ENCODE results near the gene GALNT14.

The GALNT14 gene

DNA sequence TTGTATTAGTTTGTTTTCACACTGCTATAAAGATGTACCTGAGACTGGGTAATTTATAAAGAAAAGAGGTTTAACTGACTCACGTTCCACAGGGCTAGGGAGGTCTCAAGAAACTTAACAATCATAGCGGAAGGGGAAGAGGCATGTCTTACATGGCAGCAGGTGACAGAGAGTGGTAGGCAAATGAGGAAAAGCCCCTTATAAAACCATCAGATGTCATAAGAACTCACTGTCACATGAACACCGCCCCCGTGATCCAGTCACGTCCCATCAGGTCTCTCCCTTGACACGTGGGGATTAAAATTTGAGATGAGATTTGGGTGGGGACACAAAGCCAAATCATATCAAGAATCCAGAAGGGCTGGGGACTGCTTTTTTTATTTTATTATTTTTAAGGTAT lies 120.0 kb downstream of the GALNT14 start:
- in situ Hi-C loops (cut with MboI; ENCODE audit: low sequenced_read_pairs) = no loop called here

- in situ Hi-C loops (cut with MboI; ENCODE audit: low sequenced_read_pairs) = no loop called here
Observed at GRCh38 chr2:31016648-31017047, 121.6 kb downstream of the GALNT14 start.

- in situ Hi-C loops (cut with MboI; ENCODE audit: low sequenced_read_pairs) = no loop called here
Observed at GRCh38 chr2:31014516-31014915, 123.7 kb downstream of the GALNT14 start.

- in situ Hi-C loops (cut with MboI; ENCODE audit: low sequenced_read_pairs) = no loop called here
Observed at GRCh38 chr2:31013301-31013700, 124.9 kb downstream of the GALNT14 start.

GRCh38 chr2:31012406-31012805 lies 125.8 kb downstream of the GALNT14 start:
- in situ Hi-C loops (cut with MboI; ENCODE audit: low sequenced_read_pairs) = no loop called here

- in situ Hi-C loops (cut with MboI; ENCODE audit: low sequenced_read_pairs) = no loop called here
Observed at GRCh38 chr2:31011587-31011986, 126.7 kb downstream of the GALNT14 start.

- in situ Hi-C loops (cut with MboI; ENCODE audit: low sequenced_read_pairs) = no loop called here
Observed at GRCh38 chr2:31008561-31009114, 129.6 kb downstream of the GALNT14 start.

DNA sequence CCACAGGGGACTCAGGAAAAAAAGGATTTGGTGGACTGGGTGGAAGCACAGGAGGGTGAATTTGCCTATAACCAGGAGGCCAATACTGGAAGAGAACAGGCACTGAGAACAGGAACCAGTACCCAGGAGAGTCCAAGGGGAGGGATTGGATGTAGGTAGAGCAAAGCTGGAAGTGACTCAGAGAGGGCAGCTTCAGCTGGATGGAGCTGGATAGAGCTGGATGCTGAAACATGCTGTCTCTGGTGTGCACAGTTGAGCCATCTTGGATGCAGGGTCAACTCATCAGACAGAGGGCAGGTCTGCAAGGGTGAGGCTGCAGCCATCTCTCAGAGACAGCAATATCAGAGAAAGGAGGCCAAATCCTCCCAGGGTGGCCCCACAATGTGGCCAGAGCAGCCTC lies 134.0 kb downstream of the GALNT14 start:
- in situ Hi-C loops (cut with MboI; ENCODE audit: low sequenced_read_pairs) = no loop called here

DNA sequence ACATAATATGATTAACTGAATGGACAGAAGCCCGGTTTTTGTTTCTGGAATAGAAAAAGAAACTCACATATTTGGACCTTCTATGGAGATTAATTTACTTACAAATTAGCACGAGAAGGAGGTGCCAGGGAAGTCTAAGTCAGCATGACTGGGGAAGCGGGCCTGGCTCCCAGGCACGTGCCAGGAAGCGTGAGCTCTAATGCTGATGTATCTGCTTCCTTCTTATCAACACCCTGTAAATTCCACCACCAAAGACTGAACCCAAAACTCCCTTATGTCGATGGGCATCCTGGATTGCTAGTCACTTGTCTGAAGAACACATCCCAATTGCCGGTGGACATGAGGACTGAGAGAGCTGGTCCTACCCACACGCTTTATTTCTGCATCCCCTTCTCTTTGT lies 134.5 kb downstream of the GALNT14 start:
- in situ Hi-C loops (cut with MboI; ENCODE audit: low sequenced_read_pairs) = no loop called here

GRCh38 chr2:31002537-31003150 lies 135.6 kb downstream of the GALNT14 start:
- in situ Hi-C loops (cut with MboI; ENCODE audit: low sequenced_read_pairs) = no loop called here

DNA sequence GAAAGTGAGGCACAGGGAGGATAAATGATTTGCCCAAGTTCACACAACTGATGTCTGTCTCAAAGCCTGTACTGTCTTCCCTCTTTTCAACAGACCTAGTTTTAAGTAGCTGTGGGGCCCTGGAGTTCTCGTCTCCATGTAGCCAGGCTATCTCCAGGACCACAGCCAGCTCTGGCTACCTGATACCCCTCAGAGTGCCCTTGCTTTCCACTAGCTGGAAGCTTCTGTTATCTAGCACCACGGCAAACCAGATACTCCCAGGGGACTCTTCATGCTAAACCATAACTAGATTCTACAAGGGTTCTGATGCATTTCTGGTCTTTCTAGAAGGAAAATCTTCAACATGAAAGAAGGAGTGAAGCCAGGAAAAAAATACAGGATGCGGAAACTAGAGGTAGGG lies 137.3 kb downstream of the GALNT14 start:
- in situ Hi-C loops (cut with MboI; ENCODE audit: low sequenced_read_pairs) = no loop called here

GRCh38 chr2:30998672-30999071 lies 139.6 kb downstream of the GALNT14 start:
- in situ Hi-C loops (cut with MboI; ENCODE audit: low sequenced_read_pairs) = no loop called here

DNA sequence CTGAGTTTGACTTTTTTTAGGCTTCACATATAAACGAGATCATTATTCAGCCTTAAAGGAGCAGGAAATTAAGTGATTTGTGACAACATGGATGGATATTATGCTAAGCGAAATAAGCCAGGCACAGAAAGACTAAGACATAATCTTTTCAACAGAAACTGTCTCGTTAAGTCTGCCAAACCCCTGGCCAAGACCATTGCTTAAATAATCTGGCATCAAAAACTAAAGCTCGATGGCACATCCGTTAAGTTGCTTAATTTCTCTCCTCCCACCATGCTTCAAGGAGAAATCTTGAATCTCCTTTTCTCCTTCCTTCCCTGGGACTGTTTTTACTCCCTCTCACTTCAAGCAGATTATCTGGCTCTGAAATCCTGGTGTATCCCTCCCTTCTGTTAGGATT lies 140.3 kb downstream of the GALNT14 start:
- in situ Hi-C loops (cut with MboI; ENCODE audit: low sequenced_read_pairs) = no loop called here

DNA sequence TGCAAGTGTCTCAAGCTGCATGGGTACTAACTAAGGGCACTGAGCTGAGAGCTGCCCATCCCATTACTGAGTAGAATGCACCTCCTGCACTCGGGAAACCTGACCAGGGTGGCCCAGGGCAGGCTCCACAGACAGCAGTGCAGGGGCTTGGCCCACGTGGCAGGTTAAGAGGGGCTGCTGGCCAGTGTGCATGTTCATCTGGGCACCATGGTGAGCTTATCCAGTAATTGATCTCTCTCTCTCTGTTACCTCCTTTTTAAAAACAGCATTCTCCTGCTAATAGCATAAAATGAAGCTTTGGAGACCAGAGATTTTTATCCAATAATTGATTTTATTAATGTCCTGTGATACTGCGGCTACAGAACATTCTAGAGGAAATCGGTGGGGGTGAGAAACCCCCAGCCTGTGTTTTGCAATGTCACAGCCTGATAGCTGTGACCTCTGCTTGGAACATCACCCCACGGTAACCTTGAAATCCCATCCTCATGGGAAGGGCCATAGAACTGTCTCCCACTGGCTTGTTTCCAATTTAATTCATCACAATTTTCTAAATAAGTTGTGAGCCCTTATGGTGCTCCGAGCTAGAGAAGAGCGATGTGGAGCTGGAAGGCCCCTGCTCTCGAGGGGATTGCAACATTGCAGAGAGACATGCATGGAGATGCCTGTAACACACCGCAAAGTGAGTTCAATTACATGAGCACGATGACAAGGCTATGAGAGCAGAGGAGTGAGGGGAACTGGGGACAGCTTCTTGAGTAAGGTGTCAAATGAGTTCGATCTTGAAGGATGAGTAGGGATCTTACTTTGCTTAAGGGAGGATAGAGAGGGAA lies 143.8 kb downstream of the GALNT14 start:
- in situ Hi-C loops (cut with MboI; ENCODE audit: low sequenced_read_pairs) = no loop called here

DNA sequence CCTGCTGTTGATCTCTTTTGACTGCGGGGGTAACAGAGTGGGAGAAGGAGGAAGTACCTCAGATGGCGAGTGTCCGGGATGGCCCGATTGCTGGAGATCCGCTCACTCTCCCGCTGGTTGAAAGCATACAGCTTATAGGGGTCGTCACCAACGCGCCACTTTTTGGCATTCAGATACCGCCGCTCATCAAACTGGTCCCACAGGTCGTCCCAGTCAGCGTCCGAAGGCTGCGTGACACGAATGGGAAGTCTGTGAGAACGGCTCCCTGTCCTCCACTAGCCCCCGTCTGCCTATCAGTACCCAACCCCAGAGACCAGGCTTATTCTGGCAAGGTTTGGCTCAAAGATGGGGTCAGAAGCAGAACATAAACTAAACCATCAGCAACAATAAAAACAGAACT lies 145.5 kb downstream of the GALNT14 start:
- in situ Hi-C loops (cut with MboI; ENCODE audit: low sequenced_read_pairs) = no loop called here

- in situ Hi-C loops (cut with MboI; ENCODE audit: low sequenced_read_pairs) = no loop called here
Observed at GRCh38 chr2:30990671-30991070, 147.6 kb downstream of the GALNT14 start.

DNA sequence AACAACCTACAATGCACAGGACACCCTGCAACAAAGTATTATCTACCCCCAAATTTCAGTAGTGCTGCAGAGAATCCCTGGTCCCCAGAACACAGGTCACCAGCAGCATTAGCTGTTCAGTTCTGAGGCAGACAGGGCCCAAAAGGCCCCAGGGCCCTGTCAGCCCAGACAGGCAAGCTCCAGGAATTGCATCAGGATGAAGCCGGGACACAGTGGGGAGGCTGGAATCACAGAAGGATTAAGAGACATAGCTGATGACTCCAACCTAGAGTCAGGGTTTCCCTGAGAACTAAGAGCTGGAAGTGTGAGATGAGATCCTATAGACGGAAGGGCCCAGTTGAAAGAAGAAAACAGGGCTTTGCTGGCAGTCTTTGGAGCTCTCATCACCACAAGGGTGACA lies 148.1 kb downstream of the GALNT14 start:
- in situ Hi-C loops (cut with MboI; ENCODE audit: low sequenced_read_pairs) = no loop called here

- in situ Hi-C loops (cut with MboI; ENCODE audit: low sequenced_read_pairs) = no loop called here
Observed at GRCh38 chr2:30989746-30990145, 148.5 kb downstream of the GALNT14 start.

GRCh38 chr2:30987566-30987965 lies 150.7 kb downstream of the GALNT14 start:
- in situ Hi-C loops (cut with MboI; ENCODE audit: low sequenced_read_pairs) = no loop called here

DNA sequence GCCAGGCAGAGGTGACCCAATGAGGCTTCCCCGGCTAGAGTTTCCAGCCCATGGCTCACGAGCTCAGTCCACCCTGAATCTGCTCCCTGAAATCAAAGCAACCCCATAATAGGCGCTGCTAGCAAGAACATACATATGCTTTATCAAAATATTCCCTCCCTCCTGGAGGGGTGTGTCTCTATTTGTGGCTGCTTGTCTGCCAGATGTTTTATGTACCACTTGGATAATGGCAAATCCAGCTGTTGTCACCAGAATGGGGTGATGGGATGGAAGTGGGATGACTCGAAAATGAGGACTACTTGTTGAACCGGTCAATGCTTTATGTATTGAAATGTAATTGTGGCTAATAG lies 152.0 kb downstream of the GALNT14 start:
- in situ Hi-C loops (cut with MboI; ENCODE audit: low sequenced_read_pairs) = no loop called here

DNA sequence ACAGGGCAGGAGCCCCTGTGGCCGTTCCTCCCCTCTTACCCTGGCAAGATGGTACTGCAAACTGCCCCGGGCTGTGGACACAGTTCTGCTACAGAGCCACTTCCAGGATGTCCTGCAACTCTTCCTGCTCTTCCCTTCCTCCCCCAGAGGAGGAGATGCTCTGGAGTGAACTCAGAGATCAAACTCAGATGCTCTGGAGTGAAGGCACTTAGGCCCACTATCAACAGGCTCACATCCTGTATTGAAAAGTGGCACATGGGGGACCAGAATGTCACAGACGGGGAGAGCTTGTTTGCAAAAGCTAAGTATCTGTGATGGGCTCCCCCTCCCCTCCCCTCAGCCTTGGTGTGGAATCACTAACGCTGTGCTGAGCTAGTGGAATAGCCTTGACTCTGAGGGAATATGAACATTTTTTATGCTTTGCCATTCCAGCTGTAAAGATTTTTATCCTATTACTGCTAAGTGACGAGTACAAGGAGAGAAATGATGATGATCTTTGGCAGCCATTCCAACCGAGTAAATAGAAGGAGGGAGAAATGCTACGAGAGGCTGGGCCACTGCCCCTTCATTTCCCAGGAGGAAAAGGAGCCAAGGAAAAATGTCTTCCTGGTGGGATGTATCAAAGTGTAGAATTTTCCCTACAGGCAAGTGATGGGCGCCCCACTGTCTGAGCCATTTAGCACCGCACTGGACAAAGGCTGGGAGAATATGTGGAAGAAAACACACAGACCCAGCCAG lies 152.6 kb downstream of the GALNT14 start:
- in situ Hi-C loops (cut with MboI; ENCODE audit: low sequenced_read_pairs) = no loop called here

DNA sequence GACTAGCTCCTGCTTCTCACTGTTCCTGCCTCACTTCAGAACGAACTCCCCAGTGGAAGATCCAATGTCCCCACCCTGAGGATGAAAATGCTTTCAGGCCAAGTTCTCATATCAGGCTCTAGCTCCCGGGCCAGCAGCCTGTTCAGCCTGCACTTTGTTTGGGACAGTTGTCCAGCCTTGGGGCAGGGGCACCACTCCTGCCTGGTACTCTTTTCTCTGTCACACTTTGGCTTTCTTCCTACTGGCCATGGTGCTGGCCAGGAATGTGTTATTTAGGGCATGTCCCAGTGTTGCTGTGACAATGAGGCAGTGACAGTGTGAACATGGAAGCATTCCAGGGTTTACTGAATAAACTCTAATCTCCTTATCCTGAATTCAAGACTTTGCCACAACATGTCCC lies 154.1 kb downstream of the GALNT14 start:
- in situ Hi-C loops (cut with MboI; ENCODE audit: low sequenced_read_pairs) = no loop called here

Measured in hTERT RPE-1 (cell line).